Activated B cell treated with CpG ODN at 0.5 μM for 24 hours (primary cell): ENCODE data around the gene SCG5. TPM values are rescaled to one million over a fixed set of nuclear protein-coding genes. Genes with fewer than 3 reads are reported as not detected.

Experiments
- ATAC-seq: fragments of 200-7000 bp; cut with Tn5 transposase; one replicate; pipeline ENCODE4 v1.10.0; 2021; ENCODE audit warnings: low read depth, mild to moderate bottlenecking, moderate library complexity
- CTCF ChIA-PET: fragments of 350-600 bp; sonication (Branson Sonifier 250); formaldehyde crosslinking; loops from one replicate; lab custom pipeline; 2021; ENCODE audit warnings: antibody characterized with exemption; lab: Charles Lee
- POLR2A ChIA-PET: fragments of 350-600 bp; sonication (Branson Sonifier 250); formaldehyde crosslinking; loops from one replicate; lab custom pipeline; 2021; ENCODE audit warnings: antibody characterized with exemption; lab: Charles Lee
- DNase-seq: peaks from one replicate; pipeline ENCODE4 v3.0.0; 2022
- H3K27ac Mint-ChIP-seq: one replicate; pipeline ENCODE4 v1.8.0; 2020; ENCODE audit warnings: mixed read lengths
- H3K27me3 Mint-ChIP-seq: one replicate; pipeline ENCODE4 v1.8.0; 2021; ENCODE audit warnings: mixed read lengths
- H3K36me3 Mint-ChIP-seq: one replicate; pipeline ENCODE4 v1.8.0; 2021; ENCODE audit warnings: low read depth, mixed read lengths
- H3K4me1 Mint-ChIP-seq: one replicate; pipeline ENCODE4 v1.8.0; 2021; ENCODE audit warnings: mixed read lengths
- H3K4me3 Mint-ChIP-seq: one replicate; pipeline ENCODE4 v1.8.0; 2020; ENCODE audit warnings: mild to moderate bottlenecking, mixed read lengths
- H3K9me3 Mint-ChIP-seq: one replicate; pipeline ENCODE4 v1.8.0; 2020; ENCODE audit warnings: mixed read lengths
- CTCF ChIP-seq: fragments of 200-600 bp; IDR thresholded peaks from one replicate; pipeline ENCODE4 v1.8.0; 2022; ENCODE audit warnings: antibody characterized with exemption, mild to moderate bottlenecking
- intact Hi-C: fragments of 100-400 bp; cut with micrococcal nuclease; formaldehyde crosslinking; loops from one replicate; pipeline ENCODE4 v1.15.1; 2024
- total RNA-seq: library from RNA; stranded (reverse); gene quantifications from 2 replicates; pipeline ENCODE4 v1.2.3, GENCODE V29; 2022

Gene SCG5
- total RNA-seq, 1 donor from 2014 or later = 0.27 TPM

- Mint-ChIP-seq H3K4me1 (no peaks in the 10 kb centered on the region), H3K27me3 (no peaks in the 10 kb centered on the region), H3K36me3 (no peaks in the 10 kb centered on the region), H3K27ac (no peak overlapping the region), H3K9me3 (no peaks in the 10 kb centered on the region), H3K4me3 (no peak overlapping the region)
- DNase-seq (no peak), ATAC-seq (no peak)
- intact Hi-C loops = loop anchor here (5.0 kb wide), 1 partner anchor 278 kb away; no protein-coding TSS in a partner anchor
- ChIA-PET POLR2A (no interaction called here), CTCF (interaction anchor here (0.6 to 6.7 kb wide), 4 partner anchors 20 to 1041 kb away, joined by 3 to 67 read pairs (median 10); no protein-coding TSS in a partner anchor)
- TF ChIP-seq CTCF = no peak
These were observed 18.0 kb downstream of the SCG5 start for GRCh38 chr15:32659340-32660155.

GRCh38 chr15:32663671-32664070 lies 22.2 kb downstream of the SCG5 start:
- Mint-ChIP-seq H3K36me3 (no peaks in the 10 kb centered on the region), H3K4me1 (no peaks in the 10 kb centered on the region), H3K27me3 (no peaks in the 10 kb centered on the region), H3K4me3 (no peak overlapping the region), H3K9me3 (no peaks in the 10 kb centered on the region), H3K27ac (no peak overlapping the region)
- CTCF ChIA-PET = interaction anchor here (1.1 to 6.7 kb wide), 12 partner anchors 13 to 1037 kb away, joined by 3 to 80 read pairs (median 8); no protein-coding TSS in a partner anchor
- ATAC-seq (no peak), DNase-seq (no peak)
- POLR2A ChIA-PET = no interaction called here
- no peak for TF ChIP-seq CTCF
- intact Hi-C loops = loop anchor here (2.0 to 5.0 kb wide), 2 partner anchors 181 to 274 kb away; no protein-coding TSS in a partner anchor

- intact Hi-C loops = loop anchor here (5.0 kb wide), 1 partner anchor 273 kb away; no protein-coding TSS in a partner anchor
- TF ChIP-seq CTCF = no peak
- H3K36me3 Mint-ChIP-seq = no peaks in the 10 kb centered on the region
- ChIA-PET CTCF (interaction anchor here (2.1 to 6.7 kb wide), 2 partner anchors 292 to 330 kb away, joined by 13 to 67 read pairs; no protein-coding TSS in a partner anchor), POLR2A (no interaction called here)
- no peak overlapping the region for H3K4me3 Mint-ChIP-seq
- H3K9me3 Mint-ChIP-seq = no peaks in the 10 kb centered on the region
- DNase-seq (no peak), ATAC-seq (no peak)
- no peaks in the 10 kb centered on the region for H3K27me3 Mint-ChIP-seq
- no peaks in the 10 kb centered on the region for H3K4me1 Mint-ChIP-seq
- H3K27ac Mint-ChIP-seq = no peak overlapping the region
These were observed 23.3 kb downstream of the SCG5 start for GRCh38 chr15:32664796-32665195.

- no peaks in the 10 kb centered on the region for H3K27me3 Mint-ChIP-seq
- no peak overlapping the region for H3K27ac Mint-ChIP-seq
- intact Hi-C loops = no loop called here
- H3K9me3 Mint-ChIP-seq = no peaks in the 10 kb centered on the region
- no peaks in the 10 kb centered on the region for H3K36me3 Mint-ChIP-seq
- ATAC-seq (no peak), DNase-seq (no peak)
- ChIA-PET POLR2A (no interaction called here), CTCF (no interaction called here)
- no peak for TF ChIP-seq CTCF
- no peak overlapping the region for H3K4me3 Mint-ChIP-seq
- no peaks in the 10 kb centered on the region for H3K4me1 Mint-ChIP-seq
These were observed 25.8 kb downstream of the SCG5 start for GRCh38 chr15:32667321-32667720.

- CTCF ChIA-PET = interaction anchor here (1.2 kb wide), 1 partner anchor 325 kb away, joined by 3 read pairs; no protein-coding TSS in a partner anchor
- ATAC-seq (no peak), DNase-seq (no peak)
- Mint-ChIP-seq H3K27ac (no peak overlapping the region), H3K9me3 (no peaks in the 10 kb centered on the region), H3K27me3 (no peaks in the 10 kb centered on the region), H3K4me3 (no peak overlapping the region), H3K4me1 (no peaks in the 10 kb centered on the region), H3K36me3 (no peaks in the 10 kb centered on the region)
- intact Hi-C loops = no loop called here
- POLR2A ChIA-PET = no interaction called here
- no peak for TF ChIP-seq CTCF
These were observed 27.4 kb downstream of the SCG5 start for GRCh38 chr15:32668942-32669341.
